ENCODE results near the gene EDEM3.
"Not testable (repeated sequence)": the region's sequence is repeated elsewhere in the genome, so short reads cannot be mapped to it uniquely, and the experiment has no call there.

EDEM3 gene

GRCh38 chr1:184785529-184785928 is 30.9 kb upstream of the EDEM3 start:
- Mint-ChIP-seq H3K27ac (no peak overlapping the region), H3K9me3 (peaks cover 55% of the 10 kb centered on the region), H3K4me3 (no peak overlapping the region), H3K36me3 (ENCODE audit: low read depth) (peaks cover 51% of the 10 kb centered on the region), H3K27me3 (no peaks in the 10 kb centered on the region), H3K4me1 (ENCODE audit: low read depth) (peaks cover 18% of the 10 kb centered on the region)
- intact Hi-C loops (cut with micrococcal nuclease) = no loop called here

GRCh38 chr1:184783723-184784122 is 29.1 kb upstream of the EDEM3 start:
- H3K4me3 Mint-ChIP-seq; H3K4me1 Mint-ChIP-seq (ENCODE audit: low read depth); H3K27me3 Mint-ChIP-seq; intact Hi-C loops (cut with micrococcal nuclease); H3K27ac Mint-ChIP-seq: not testable (repeated sequence)
- H3K36me3 Mint-ChIP-seq (ENCODE audit: low read depth) = peaks cover 40% of the 10 kb centered on the region
- H3K9me3 Mint-ChIP-seq = peaks cover 55% of the 10 kb centered on the region

- Mint-ChIP-seq H3K27me3 (no peaks in the 10 kb centered on the region), H3K9me3 (peaks cover 52% of the 10 kb centered on the region), H3K4me3 (no peak overlapping the region), H3K4me1 (ENCODE audit: low read depth) (peaks cover 5% of the 10 kb centered on the region), H3K27ac (no peak overlapping the region), H3K36me3 (ENCODE audit: low read depth) (peaks cover 38% of the 10 kb centered on the region)
- intact Hi-C loops (cut with micrococcal nuclease) = no loop called here
Observed at GRCh38 chr1:184781941-184782340, 27.3 kb upstream of the EDEM3 start.

GRCh38 chr1:184775885-184776284 is 21.2 kb upstream of the EDEM3 start:
- Mint-ChIP-seq H3K4me3 (no peak overlapping the region), H3K36me3 (ENCODE audit: low read depth) (no peaks in the 10 kb centered on the region), H3K27me3 (no peaks in the 10 kb centered on the region), H3K9me3 (no peaks in the 10 kb centered on the region), H3K4me1 (ENCODE audit: low read depth) (peaks cover 5% of the 10 kb centered on the region), H3K27ac (no peak overlapping the region)
- intact Hi-C loops (cut with micrococcal nuclease) = no loop called here

GRCh38 chr1:184775329-184775728 is 20.7 kb upstream of the EDEM3 start:
- H3K4me1 Mint-ChIP-seq (ENCODE audit: low read depth) = peaks cover 5% of the 10 kb centered on the region
- intact Hi-C loops (cut with micrococcal nuclease) = no loop called here
- H3K9me3 Mint-ChIP-seq = no peaks in the 10 kb centered on the region
- no peak overlapping the region for H3K27ac Mint-ChIP-seq
- H3K27me3 Mint-ChIP-seq = no peaks in the 10 kb centered on the region
- no peaks in the 10 kb centered on the region for H3K36me3 Mint-ChIP-seq (ENCODE audit: low read depth)
- H3K4me3 Mint-ChIP-seq = no peak overlapping the region

GRCh38 chr1:184773762-184774320 is 19.2 kb upstream of the EDEM3 start:
- Mint-ChIP-seq H3K36me3 (ENCODE audit: low read depth) (no peaks in the 10 kb centered on the region), H3K9me3 (no peaks in the 10 kb centered on the region), H3K27ac (no peak overlapping the region), H3K4me3 (no peak overlapping the region), H3K4me1 (ENCODE audit: low read depth) (peaks cover 5% of the 10 kb centered on the region), H3K27me3 (no peaks in the 10 kb centered on the region)
- intact Hi-C loops (cut with micrococcal nuclease) = no loop called here

GRCh38 chr1:184771190-184771691 is 16.6 kb upstream of the EDEM3 start:
- no peaks in the 10 kb centered on the region for H3K27me3 Mint-ChIP-seq
- no peak overlapping the region for H3K27ac Mint-ChIP-seq
- H3K36me3 Mint-ChIP-seq (ENCODE audit: low read depth) = no peaks in the 10 kb centered on the region
- H3K9me3 Mint-ChIP-seq = no peaks in the 10 kb centered on the region
- intact Hi-C loops (cut with micrococcal nuclease) = no loop called here
- no peak overlapping the region for H3K4me3 Mint-ChIP-seq
- peaks cover 5% of the 10 kb centered on the region for H3K4me1 Mint-ChIP-seq (ENCODE audit: low read depth)

GRCh38 chr1:184770181-184770979 is 15.7 kb upstream of the EDEM3 start:
- H3K27me3 Mint-ChIP-seq = no peaks in the 10 kb centered on the region
- peaks cover 5% of the 10 kb centered on the region for H3K4me1 Mint-ChIP-seq (ENCODE audit: low read depth)
- H3K27ac Mint-ChIP-seq = no peak overlapping the region
- H3K36me3 Mint-ChIP-seq (ENCODE audit: low read depth) = no peaks in the 10 kb centered on the region
- intact Hi-C loops (cut with micrococcal nuclease) = no loop called here
- no peaks in the 10 kb centered on the region for H3K9me3 Mint-ChIP-seq
- no peak overlapping the region for H3K4me3 Mint-ChIP-seq

- no peaks in the 10 kb centered on the region for H3K27me3 Mint-ChIP-seq
- H3K4me1 Mint-ChIP-seq (ENCODE audit: low read depth) = peaks cover 5% of the 10 kb centered on the region
- no peaks in the 10 kb centered on the region for H3K36me3 Mint-ChIP-seq (ENCODE audit: low read depth)
- no peaks in the 10 kb centered on the region for H3K9me3 Mint-ChIP-seq
- intact Hi-C loops (cut with micrococcal nuclease) = no loop called here
- H3K27ac Mint-ChIP-seq = no peak overlapping the region
- H3K4me3 Mint-ChIP-seq = no peak overlapping the region
Observed at GRCh38 chr1:184769241-184769640, 14.6 kb upstream of the EDEM3 start.

GRCh38 chr1:184768467-184768866 is 13.8 kb upstream of the EDEM3 start:
- no peaks in the 10 kb centered on the region for H3K9me3 Mint-ChIP-seq
- no peak overlapping the region for H3K27ac Mint-ChIP-seq
- H3K4me3 Mint-ChIP-seq = no peak overlapping the region
- no peaks in the 10 kb centered on the region for H3K27me3 Mint-ChIP-seq
- H3K36me3 Mint-ChIP-seq (ENCODE audit: low read depth) = no peaks in the 10 kb centered on the region
- intact Hi-C loops (cut with micrococcal nuclease) = no loop called here
- no peaks in the 10 kb centered on the region for H3K4me1 Mint-ChIP-seq (ENCODE audit: low read depth)

- no peak overlapping the region for H3K4me3 Mint-ChIP-seq
- intact Hi-C loops (cut with micrococcal nuclease) = no loop called here
- no peaks in the 10 kb centered on the region for H3K27me3 Mint-ChIP-seq
- no peaks in the 10 kb centered on the region for H3K9me3 Mint-ChIP-seq
- no peak overlapping the region for H3K27ac Mint-ChIP-seq
- H3K36me3 Mint-ChIP-seq (ENCODE audit: low read depth) = no peaks in the 10 kb centered on the region
- H3K4me1 Mint-ChIP-seq (ENCODE audit: low read depth) = no peaks in the 10 kb centered on the region
Observed at GRCh38 chr1:184767591-184767990, 12.9 kb upstream of the EDEM3 start.

- Mint-ChIP-seq H3K36me3 (ENCODE audit: low read depth) (no peaks in the 10 kb centered on the region), H3K9me3 (no peaks in the 10 kb centered on the region), H3K4me1 (ENCODE audit: low read depth) (peaks cover 5% of the 10 kb centered on the region), H3K27me3 (no peaks in the 10 kb centered on the region), H3K27ac (no peak overlapping the region), H3K4me3 (no peak overlapping the region)
- intact Hi-C loops (cut with micrococcal nuclease) = no loop called here
Observed at GRCh38 chr1:184764483-184764882, 9.8 kb upstream of the EDEM3 start.

- H3K9me3 Mint-ChIP-seq; H3K4me1 Mint-ChIP-seq (ENCODE audit: low read depth); H3K27me3 Mint-ChIP-seq; H3K36me3 Mint-ChIP-seq (ENCODE audit: low read depth); H3K27ac Mint-ChIP-seq; intact Hi-C loops (cut with micrococcal nuclease); H3K4me3 Mint-ChIP-seq: not testable (repeated sequence)
Observed at GRCh38 chr1:184763520-184763919, 8.9 kb upstream of the EDEM3 start.

GRCh38 chr1:184761969-184762485 is 7.4 kb upstream of the EDEM3 start:
- Mint-ChIP-seq H3K9me3 (no peaks in the 10 kb centered on the region), H3K36me3 (ENCODE audit: low read depth) (no peaks in the 10 kb centered on the region), H3K27ac (no peak overlapping the region), H3K4me3 (no peak overlapping the region), H3K27me3 (no peaks in the 10 kb centered on the region), H3K4me1 (ENCODE audit: low read depth) (peaks cover 5% of the 10 kb centered on the region)
- intact Hi-C loops (cut with micrococcal nuclease) = no loop called here

Data from dendritic cell treated with granulocyte-macrophage colony-stimulating factor and Interleukin-4, amounts not matched to agents 40 ng/mL and 50 ng/mL, for 4 days (primary cell).